Measurements from ENCODE around the gene ZBTB45. TPM values are rescaled to one million over a fixed set of nuclear protein-coding genes. Genes with fewer than 3 reads are reported as not detected.

The ZBTB45 gene
- total and polyA plus RNA-seq, 9 of the 15 experiments (the other 6 are each of a cell fraction or from before 2014, with no cell fraction given), result 0.08 to 16.1 (median 1.8) TPM

DNA sequence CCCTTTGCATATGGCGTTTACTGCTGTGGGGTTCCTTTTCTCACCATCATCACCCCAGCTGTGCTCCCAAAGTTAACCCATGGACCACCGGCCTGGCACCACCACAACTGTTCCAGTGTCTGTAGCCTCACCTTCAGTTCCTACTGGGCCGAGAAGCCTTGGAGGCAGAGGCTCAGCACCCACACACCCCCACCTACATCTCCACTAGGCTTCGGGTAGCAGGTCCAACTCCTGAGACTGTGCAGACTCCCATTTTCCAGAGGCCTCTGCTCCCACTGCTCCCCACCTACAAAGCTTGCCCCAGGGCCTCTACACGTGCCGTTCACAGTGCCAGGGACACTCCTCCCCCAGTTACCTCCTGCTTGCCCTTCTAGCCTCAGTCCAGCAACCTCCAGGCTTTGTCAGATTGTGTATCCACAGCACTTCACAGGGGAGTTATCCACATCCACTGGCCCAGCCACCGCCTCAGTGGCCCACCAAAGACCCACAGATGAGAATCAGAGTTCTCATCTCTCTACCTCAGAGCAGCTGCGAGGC, 21.9 kb downstream of the ZBTB45 start:
- peaks cover 22 to 32% of the 10 kb centered on the region in 2 experiments; a peak in 4 of 5 replicates for H3K4me1 ChIP-seq (replicated peaks in 1 of 2; ENCODE audit: control insufficient read depth in 2 of 2, insufficient read depth in 2 of 2, low read length in 2 of 2)
- no peaks in the 10 kb centered on the region for H3K9me1 ChIP-seq (ENCODE audit: control insufficient read depth, insufficient read depth, low read length)
- POLR2A ChIA-PET, result interaction anchor here (3.1 kb wide), 1 partner anchor 22 kb away, joined by 14 read pairs; the partner anchor contains the start of gene ZBTB45
- peak overlapping the region; percentile 67 for H3K4me3 ChIP-seq
- intact Hi-C loops (cut with micrococcal nuclease), result no loop called here
- H3K36me3 ChIP-seq (ENCODE audit: control insufficient read depth, insufficient read depth, low read length), result peaks cover 4% of the 10 kb centered on the region; the same call in 1 of the 3 replicates
- FAIRE-seq (no peak), DNase-seq (ENCODE audit: extremely low read depth in 1 of 4, low spot score in 3 of 4) (peak in 1 of 4 experiments; percentile 37), ATAC-seq (no peak)
- H3K9ac ChIP-seq (ENCODE audit: insufficient read depth in 1 of 2, low read depth in 2 of 2, low read length in 2 of 2), result peak overlapping the region; percentile 80 to 99
- no peaks in the 10 kb centered on the region for H3K27me3 ChIP-seq (ENCODE audit: control insufficient read depth in 2 of 2, insufficient read depth in 2 of 2, low read length in 2 of 2)
- peaks cover 49% of the 10 kb centered on the region for H3K79me2 ChIP-seq (ENCODE audit: control insufficient read depth, insufficient read depth, low read length)
- no peak overlapping the region; the same call in 1 of the 3 replicates for H3K27ac ChIP-seq (ENCODE audit: extremely low read depth, low read depth, low read length)
- H3K9me3 ChIP-seq (replicated peaks; ENCODE audit: control insufficient read depth, insufficient read depth, low read depth, low read length), result no peaks in the 10 kb centered on the region
- TF ChIP-seq, protein P1, sequence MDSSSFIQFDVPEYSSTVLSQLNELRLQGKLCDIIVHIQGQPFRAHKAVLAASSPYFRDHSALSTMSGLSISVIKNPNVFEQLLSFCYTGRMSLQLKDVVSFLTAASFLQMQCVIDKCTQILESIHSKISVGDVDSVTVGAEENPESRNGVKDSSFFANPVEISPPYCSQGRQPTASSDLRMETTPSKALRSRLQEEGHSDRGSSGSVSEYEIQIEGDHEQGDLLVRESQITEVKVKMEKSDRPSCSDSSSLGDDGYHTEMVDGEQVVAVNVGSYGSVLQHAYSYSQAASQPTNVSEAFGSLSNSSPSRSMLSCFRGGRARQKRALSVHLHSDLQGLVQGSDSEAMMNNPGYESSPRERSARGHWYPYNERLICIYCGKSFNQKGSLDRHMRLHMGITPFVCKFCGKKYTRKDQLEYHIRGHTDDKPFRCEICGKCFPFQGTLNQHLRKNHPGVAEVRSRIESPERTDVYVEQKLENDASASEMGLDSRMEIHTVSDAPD (CRISPR knock-in tag; IDR thresholded peaks at IDR 0.05), result no peak
- TF ChIP-seq STAG1 (CRISPR knock-in tag; IDR thresholded peaks at IDR 0.05; ENCODE audit: borderline replicate concordance), result 0 out of 2 replicates have a peak, but pooled peaks have one; percentile 25
- 0 out of 2 replicates have a peak, but pooled peaks have one; percentile 51 for TF ChIP-seq ZC3H4 (CRISPR knock-in tag; IDR thresholded peaks at IDR 0.05; ENCODE audit: borderline replicate concordance)
- TF ChIP-seq BHLHE40 (IDR thresholded peaks at IDR 0.05; ENCODE audit: low read length), result peak; percentile 12; the same call in 1 of the 2 replicates
- peak; percentile 29; the same call in 1 of the 2 replicates for TF ChIP-seq ZBTB7A (IDR thresholded peaks at IDR 0.05; ENCODE audit: borderline replicate concordance, control insufficient read depth, low read depth, low read length)
- TF ChIP-seq SIRT6 (IDR thresholded peaks at IDR 0.05; ENCODE audit: low read depth, low read length), result no peak
- TF ChIP-seq, protein P2, sequence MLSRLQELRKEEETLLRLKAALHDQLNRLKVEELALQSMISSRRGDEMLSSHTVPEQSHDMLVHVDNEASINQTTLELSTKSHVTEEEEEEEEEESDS (CRISPR knock-in tag; IDR thresholded peaks at IDR 0.05), result no peak
- no peak for TF ChIP-seq ZNF174 (CRISPR knock-in tag; IDR thresholded peaks at IDR 0.05)
- 25% methylated on average over 8 of the region's 8 CpGs for WGBS (ENCODE audit: insufficient coverage, low coverage, missing lambda C conversion rate)
- H3K4me2 ChIP-seq (ENCODE audit: insufficient read depth, low read length), result peak overlapping the region; percentile 97
- no TSS peak for BruUV-seq (replicated peaks)
- no peak overlapping the region for H2AFZ ChIP-seq (ENCODE audit: low read depth, low read length)
- no peaks in the 10 kb centered on the region for H4K20me1 ChIP-seq (replicated peaks; ENCODE audit: control insufficient read depth, insufficient read depth, low read length)
- in situ Hi-C loops (cut with MboI), result no loop called here
- CTCF ChIA-PET (ENCODE audit: low intra/inter-chr PET ratio), result no interaction called here

Measured in K562 (cell line).